LHCN-M2 (cell line): ENCODE data around the gene KLHL34. TPM values are rescaled to one million over a fixed set of nuclear protein-coding genes. Genes with fewer than 3 reads are reported as not detected.
A peak's percentile ranks its signal among the peaks of the same experiment; 100 is the strongest.

Experiments used
- DNase-seq: peaks from one replicate; pipeline ENCODE4 v3.0.0-alpha.2; 2012; ENCODE audit warnings: low read depth
- polyA plus RNA-seq: library from polyadenylated mRNA; unstranded; fragments of >200 nt; gene quantifications from one replicate; pipeline ENCODE4 v1.2.1, GENCODE V29; 2012; ENCODE audit warnings: missing spikeins
- total RNA-seq: library from RNA; depleted of rRNA; stranded (reverse); fragments of >200 nt; gene quantifications from 2 replicates; pipeline ENCODE4 v1.2.3, GENCODE V29; 2014; rRNA removed

The KLHL34 gene
- total RNA-seq: not detected in 2 replicates
- not detected for polyA plus RNA-seq

DNA sequence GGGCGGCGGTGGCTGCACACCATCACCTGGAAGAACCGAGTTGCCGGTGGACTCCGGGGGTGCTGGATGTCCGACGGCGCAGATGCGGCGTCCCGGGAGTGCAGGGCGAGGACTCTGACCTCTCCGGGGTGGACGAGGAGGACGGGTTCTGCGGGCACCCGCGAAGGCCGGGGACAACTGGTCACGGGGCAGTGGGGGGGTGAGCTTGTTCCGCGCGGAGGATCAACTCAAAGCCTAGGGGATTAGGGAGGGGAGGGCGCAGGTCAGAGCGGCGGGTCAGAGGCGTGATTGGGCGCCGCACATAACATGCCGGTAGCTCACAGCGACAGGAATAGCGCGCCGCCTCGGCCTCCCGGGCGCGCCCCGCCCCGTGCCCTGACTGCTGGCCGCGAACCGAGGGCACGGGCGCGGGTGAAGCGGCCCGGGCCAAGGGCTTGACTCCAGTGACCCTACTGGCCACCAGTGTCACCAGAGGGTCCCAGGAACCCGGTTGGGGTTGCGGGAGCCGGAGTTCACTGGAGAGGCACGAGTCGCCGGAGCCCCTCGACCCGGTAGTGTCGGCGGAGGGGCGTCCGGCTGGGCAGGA lies at the start of gene KLHL34:
Gene KLHL34 (minus strand): TSS at position 179 of the 586 bp plus-strand sequence. CDS start 542 bp downstream, outside the sequence.
- DNase-seq: no peak

DNA sequence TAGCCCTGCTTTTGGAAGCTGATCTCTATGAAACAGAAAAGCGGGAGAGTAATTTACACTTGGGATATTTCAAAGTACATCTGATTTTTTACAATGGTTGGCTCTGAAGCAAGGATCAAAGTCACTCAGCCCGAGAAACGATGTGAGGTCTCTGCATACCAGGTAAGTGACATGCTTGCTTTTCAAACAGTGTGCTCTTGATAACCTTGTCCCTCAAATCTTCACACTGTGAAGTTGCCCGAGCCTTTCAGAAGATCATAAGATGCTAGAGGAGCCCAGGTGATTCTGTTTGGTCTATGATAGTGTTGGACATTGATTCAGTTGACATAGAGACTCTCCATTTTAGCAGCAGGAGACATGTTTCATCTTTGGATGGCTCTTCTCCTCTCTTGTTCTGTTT lies 47.1 kb upstream of the KLHL34 start:
- DNase-seq: no peak

DNA sequence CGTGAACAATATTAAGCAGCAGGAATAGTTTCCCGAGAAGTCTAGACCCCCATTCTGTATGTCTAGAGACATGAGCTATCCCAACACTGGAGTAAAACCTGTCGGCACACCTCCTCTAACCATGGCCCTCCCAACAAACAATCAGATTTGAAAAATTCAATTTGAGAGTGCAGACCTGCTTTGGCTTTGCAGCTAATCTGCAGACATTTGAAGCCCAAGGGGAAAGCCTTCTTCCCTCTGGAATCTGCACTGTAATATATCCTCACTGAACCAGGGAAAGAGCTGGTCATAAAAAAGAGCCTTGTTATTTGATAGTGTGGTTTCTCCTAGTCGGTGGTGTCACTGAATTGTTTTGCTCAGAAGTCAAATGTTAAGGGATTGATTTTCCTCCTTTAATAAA lies 44.6 kb upstream of the KLHL34 start:
- no peak for DNase-seq

- no peak for DNase-seq
These were observed 42.8 kb upstream of the KLHL34 start for GRCh38 chrX:21700967-21701366.

- DNase-seq: no peak
These were observed 42.1 kb upstream of the KLHL34 start for GRCh38 chrX:21700275-21700674.

- DNase-seq: no peak
These were observed 41.0 kb upstream of the KLHL34 start for GRCh38 chrX:21699136-21699535.

DNA sequence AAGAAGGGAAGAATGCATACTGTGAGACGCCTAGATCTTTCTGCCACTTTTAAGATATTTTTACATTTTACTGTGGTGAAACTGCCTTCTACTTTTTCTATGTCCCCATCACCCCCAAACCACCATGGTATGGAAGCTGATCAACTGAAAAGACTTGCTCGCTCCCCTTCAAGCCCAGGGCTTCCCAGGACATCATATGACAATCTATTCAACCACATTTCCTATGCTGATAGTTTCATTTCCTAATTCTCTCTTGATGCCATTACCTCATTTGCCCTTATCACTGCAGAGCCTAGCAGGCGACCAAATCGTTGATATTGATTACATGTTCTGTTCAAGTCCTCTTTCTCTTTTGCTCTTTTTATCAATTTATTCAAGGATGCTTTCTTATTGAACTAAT lies 40.1 kb upstream of the KLHL34 start:
- no peak for DNase-seq

DNA sequence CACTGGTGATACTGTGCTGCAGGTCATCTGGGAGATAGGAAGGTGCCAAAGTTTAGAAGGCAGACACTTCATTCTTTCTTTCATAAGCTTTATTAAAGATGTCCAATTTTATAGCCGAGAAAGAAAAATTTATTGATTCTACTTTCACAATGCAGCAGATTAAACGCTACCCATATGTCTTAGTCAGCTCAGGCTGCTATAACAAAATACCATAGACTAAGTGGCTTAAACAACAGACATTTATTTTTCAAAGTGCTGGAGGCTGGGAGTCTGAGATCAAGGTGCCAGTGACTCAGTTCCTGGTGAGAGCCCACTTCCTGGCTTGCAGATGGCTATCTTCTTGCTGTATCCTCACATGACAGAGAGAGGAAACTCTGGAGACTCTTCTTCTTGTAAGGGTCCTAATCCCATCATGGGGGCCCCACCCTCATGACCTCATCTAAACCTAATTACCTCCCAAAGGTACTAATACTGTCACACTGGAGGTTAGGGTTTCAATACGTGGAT lies 33.4 kb upstream of the KLHL34 start:
- DNase-seq: no peak

DNA sequence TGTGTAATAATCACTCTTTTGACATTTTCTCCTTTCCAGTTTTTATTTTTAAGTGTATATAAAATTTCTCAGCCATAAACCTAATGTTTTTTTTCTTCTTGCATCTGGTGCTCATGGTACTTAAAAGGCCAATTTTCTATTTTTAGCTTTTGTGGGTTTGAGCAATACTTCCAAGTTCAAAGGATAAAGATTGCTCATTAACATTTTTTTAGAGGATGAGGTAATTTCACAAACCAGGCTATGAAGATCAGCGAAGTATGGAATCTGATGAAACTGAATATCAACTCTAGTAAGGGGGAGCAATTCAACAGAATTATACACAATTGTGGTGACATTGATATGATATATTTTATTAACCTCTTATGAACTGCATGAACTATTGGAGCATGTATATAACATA lies 25.8 kb upstream of the KLHL34 start:
- peak; percentile 20 for DNase-seq

DNA sequence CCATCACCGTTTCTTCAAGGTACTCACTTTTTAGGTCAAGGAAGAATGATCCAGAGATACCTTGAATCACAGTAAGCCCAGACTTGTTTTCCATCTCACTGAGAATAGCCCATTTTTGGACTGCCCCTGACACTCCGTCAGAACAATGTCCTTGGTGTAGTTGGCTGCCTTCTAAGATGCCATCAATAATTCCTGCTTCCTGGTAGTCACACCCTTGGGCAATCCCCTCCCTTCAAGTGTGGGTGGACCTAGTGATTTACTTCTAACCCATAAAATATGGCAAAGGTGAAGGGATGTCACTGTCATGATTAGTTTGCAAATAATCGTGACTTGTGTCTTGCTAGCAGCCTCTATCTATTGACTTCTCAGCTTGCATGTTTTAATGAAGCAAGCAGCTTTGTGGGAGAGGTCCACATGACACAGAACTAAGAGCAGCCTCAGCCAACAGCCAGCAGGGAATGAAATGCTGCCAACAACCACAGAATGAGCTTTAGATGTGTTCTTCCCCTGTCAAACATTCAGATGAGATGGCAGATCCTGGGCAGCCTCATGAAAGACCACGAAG lies 20.0 kb upstream of the KLHL34 start:
- DNase-seq: no peak

GRCh38 chrX:21675931-21676330 lies 17.8 kb upstream of the KLHL34 start:
- no peak for DNase-seq

DNA sequence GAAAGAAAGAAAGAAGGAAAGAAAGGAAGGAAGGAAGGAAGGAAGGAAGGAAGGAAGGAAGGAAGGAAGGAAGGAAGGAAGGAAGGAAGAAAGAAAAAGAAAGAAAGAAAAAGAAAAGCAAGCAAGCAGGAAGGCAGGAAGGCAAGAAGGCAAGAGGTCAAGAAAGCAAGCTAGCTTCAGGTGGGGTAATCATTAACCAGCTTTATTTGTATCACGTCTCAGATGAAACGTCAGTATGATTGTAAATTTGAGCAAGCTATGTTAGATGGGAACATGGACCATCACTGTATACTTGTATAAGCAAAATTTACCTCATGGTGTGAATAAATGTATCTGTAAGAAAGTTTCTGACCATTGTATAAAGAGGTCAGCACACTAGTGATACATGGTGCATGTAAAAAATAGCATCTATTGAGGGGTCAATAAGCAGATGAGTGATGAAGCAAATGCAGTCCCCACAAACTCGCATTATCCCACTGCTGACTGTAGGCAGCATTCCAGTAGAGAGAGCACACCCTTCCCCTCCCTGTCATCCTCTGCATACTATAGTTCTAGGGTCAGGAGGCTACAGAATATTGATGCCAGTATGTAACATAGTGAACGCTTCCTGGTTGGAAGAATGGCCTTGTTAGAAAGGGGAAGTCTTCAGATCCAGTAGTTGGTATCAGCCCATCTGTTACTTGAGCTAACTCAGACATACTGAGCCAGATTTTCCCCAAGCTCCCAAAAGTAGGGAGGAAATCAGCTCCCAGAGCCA lies 16.5 kb upstream of the KLHL34 start:
- DNase-seq: no peak

GRCh38 chrX:21666679-21667078 lies 8.5 kb upstream of the KLHL34 start:
- peak; percentile 34 for DNase-seq

GRCh38 chrX:21666252-21666651 lies 8.1 kb upstream of the KLHL34 start:
- no peak for DNase-seq

DNA sequence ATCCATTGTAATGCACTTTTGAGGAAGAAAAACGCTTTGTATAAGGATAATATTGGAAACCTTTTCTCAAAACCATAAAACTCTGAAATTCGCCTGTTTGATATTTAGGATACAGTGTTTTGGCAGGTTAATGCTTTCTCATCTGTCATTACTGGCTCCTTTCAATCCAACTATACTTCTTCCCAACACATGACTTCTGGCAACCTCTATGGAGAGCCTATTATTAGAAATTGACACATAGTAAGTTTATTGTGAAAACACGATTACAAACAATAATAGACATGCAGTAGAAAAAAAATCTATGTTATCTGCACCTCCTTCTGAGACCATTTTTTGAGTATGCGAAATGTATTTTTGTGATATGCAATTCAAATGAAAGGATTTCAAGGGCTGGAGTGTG lies 4.6 kb upstream of the KLHL34 start:
- no peak for DNase-seq

DNA sequence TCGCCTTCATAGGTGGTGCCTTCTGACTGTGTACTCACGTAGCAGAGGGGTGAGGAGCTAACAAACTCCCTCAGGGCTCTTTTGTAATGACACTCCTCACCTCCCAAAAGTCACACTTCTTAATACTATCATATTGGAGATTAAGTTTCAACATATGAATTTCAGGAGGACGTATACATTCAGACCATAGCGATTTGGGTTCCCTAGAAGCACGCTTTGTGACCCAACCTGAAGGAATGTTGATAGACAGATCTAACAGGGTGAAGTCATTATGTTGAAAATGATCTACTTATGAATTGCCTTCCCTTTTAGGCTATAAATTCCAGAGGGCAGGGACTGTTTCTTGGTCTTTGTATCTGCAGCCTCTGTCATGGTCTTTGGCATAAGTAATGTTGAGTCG lies 3.2 kb upstream of the KLHL34 start:
- DNase-seq: no peak

DNA sequence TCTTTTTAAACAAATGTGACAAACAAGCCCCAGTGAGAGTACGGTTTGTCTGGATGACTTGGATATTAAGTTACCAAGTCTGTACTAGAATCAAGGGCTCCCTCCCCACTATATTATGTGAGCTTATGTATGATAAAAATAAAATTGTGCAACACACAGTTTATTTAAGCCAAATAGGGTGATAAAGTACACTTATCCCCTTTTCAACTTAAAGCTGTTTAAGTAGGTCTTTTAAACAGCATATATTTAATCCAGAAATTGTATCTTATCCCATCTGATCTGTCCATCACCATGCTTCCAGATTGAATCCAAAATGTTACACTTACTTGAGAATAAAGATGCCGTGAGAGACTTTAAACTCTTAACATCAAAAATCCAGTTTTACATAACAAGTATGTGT lies 2.0 kb upstream of the KLHL34 start:
- no peak for DNase-seq

DNA sequence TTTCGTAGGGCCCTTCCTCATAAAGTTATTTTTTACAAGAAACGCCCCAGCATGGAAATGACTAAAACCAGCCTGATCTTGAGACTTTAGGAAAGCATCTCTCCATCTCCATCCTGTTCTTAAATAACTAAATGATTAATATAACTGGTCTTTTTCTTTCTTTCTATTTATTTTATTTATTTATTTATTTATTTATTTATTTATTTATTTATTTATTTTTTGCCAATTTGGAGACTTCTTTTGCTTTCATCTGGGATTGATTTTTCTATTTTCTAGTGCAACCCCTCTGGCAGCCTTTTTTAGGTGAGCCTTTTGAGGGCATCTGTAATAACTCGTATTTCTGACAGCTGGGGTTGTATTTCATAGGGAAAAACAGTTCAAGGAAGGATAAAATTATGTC lies 1.2 kb upstream of the KLHL34 start:
- no peak for DNase-seq

- DNase-seq: no peak
These were observed 616 bp upstream of the KLHL34 start for GRCh38 chrX:21658746-21659145.

GRCh38 chrX:21657318-21658151 lies 595 bp downstream of the KLHL34 start:
- DNase-seq: no peak

DNA sequence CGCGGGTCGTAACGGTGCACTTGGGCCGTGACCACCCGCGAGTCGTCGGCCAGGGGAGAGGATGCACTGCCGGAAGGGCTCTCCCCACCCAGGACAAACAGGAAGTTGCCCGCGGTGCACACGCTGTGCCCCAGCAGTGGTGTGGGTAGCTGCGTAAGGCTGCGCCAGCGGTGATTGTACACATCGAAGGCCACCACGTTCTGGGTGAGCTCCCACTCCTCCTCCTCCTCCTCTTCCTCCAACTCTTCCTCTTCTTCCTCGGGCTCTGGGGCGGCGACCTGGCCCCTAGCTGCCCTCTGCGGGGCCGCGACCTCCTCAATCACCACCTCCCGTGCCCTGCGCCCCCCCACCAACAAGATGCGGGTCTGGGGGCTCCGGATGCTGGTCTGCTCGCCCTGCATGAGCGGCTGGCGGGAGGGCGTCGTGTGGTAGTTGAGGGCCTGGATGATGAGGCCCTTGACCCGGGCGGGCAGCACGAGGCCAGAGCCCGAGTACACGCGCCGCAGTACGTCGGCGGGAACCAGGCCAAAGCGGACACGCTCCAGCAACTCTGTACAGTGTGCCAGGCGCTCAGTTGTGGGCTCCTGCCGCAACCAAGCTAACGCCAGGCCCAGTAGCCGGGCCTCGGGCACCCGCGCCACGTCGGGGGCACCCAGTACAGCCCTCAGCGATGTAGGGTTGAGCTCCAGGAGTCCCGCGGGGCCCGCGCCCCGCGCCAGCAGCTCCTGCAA lies 1.4 kb downstream of the KLHL34 start:
- DNase-seq: no peak
